Endothelial cell of umbilical vein (primary cell): ENCODE results near the gene COL21A1. TPM values are rescaled to one million over a fixed set of nuclear protein-coding genes. Genes with fewer than 3 reads are reported as not detected.

Experiments
- BruUV-seq: library from RNA; stranded (reverse); fragments of 400-500 nt; replicated peaks from 2 replicates; lab custom pipeline; 2021; lab: Mats Ljungman, UMichigan
- CTCF ChIA-PET: fragments of 300-600, 350-600 bp; sonication (Branson Sonifier 250); formaldehyde crosslinking; loops from one replicate; lab custom pipeline; 2021; ENCODE audit warnings: antibody characterized with exemption, inconsistent platforms; lab: Charles Lee
- POLR2A ChIA-PET: fragments of 300-600, 350-600 bp; sonication (Branson Sonifier 250); formaldehyde crosslinking; loops from one replicate; lab custom pipeline; 2021; ENCODE audit warnings: antibody characterized with exemption, inconsistent platforms; lab: Charles Lee
- DNase-seq: peaks from one replicate; pipeline ENCODE4 v3.0.0-alpha.2; 2011; ENCODE audit warnings: low read depth, low spot score
- FAIRE-seq: peaks from 2 replicates; lab custom pipeline; 2011; peaks lifted over from hg19 to GRCh38; lab: Jason Lieb, UNC
- H2AFZ ChIP-seq: 2 replicates; pipeline ENCODE4 v1.6.0; 2012; ENCODE audit warnings: low read depth, low read length, control low read depth, inconsistent platforms
- H3K27ac ChIP-seq: 2 replicates; pipeline ENCODE4 v1.5.1; 2011; ENCODE audit warnings: low read depth, mild to moderate bottlenecking, control low read depth, low read length, moderate library complexity; ENCODE audit not compliant: insufficient read depth
- H3K27me3 ChIP-seq, 2 experiments: 2 replicates each; pipeline versions ENCODE4 v1.6.0 to v1.6.1; 2011; ENCODE audit warnings: low read length in 2 of 2, mixed read lengths in 1 of 2; ENCODE audit not compliant: control insufficient read depth in 2 of 2, insufficient read depth in 2 of 2
- H3K36me3 ChIP-seq, 2 experiments: 2 replicates in 1 of 2; 3 replicates in 1 of 2; pipeline ENCODE4 v1.5.1; 2011; ENCODE audit warnings: low read length in 2 of 2, mild to moderate bottlenecking in 1 of 2, moderate library complexity in 1 of 2; ENCODE audit not compliant: control insufficient read depth in 2 of 2, insufficient read depth in 2 of 2; ENCODE audit errors: extremely low read depth in 1 of 2
- H3K4me1 ChIP-seq: 3 replicates; pipeline ENCODE4 v1.5.1; 2011; ENCODE audit warnings: mild to moderate bottlenecking, low read length; ENCODE audit not compliant: control insufficient read depth, insufficient read depth; ENCODE audit errors: extremely low read depth
- H3K4me2 ChIP-seq: 2 replicates; pipeline ENCODE4 v1.6.1; 2011; ENCODE audit warnings: low read length, control low read depth, mixed read lengths; ENCODE audit not compliant: insufficient read depth
- H3K4me3 ChIP-seq, 3 experiments: fragments of 200-600 bp in 1 of 3; sonication (generic), shearing (Covaris generic) in 1 of 3; replicated peaks in 1 of 3; 2 replicates each; pipeline ENCODE4 v1.5.1; 2011 to 2016; ENCODE audit warnings: control low read depth in 3 of 3, low read length in 3 of 3, mild to moderate bottlenecking in 2 of 3, inconsistent platforms in 1 of 3, low read depth in 1 of 3, moderate library complexity in 1 of 3; ENCODE audit not compliant: insufficient read depth in 1 of 3
- H3K79me2 ChIP-seq: 2 replicates; pipeline ENCODE4 v1.6.0; 2012; ENCODE audit warnings: low read length, inconsistent platforms; ENCODE audit not compliant: control insufficient read depth, insufficient read depth
- H3K9ac ChIP-seq: replicated peaks from 2 replicates; pipeline ENCODE3; 2011; ENCODE audit warnings: low read length, control low read depth; ENCODE audit not compliant: insufficient read depth; ENCODE audit errors: extremely low read depth
- H3K9me1 ChIP-seq: replicated peaks from 3 replicates; pipeline ENCODE4 v1.6.0; 2011; ENCODE audit warnings: mild to moderate bottlenecking, low read length; ENCODE audit not compliant: control insufficient read depth, insufficient read depth; ENCODE audit errors: extremely low read depth
- H3K9me3 ChIP-seq: replicated peaks from 2 replicates; pipeline ENCODE4 v1.5.1; 2012; ENCODE audit warnings: low read length, inconsistent platforms; ENCODE audit not compliant: control insufficient read depth, insufficient read depth
- H4K20me1 ChIP-seq: replicated peaks from 2 replicates; pipeline ENCODE3; 2011; ENCODE audit warnings: mild to moderate bottlenecking, low read length; ENCODE audit not compliant: control insufficient read depth, insufficient read depth; ENCODE audit errors: extremely low read depth
- CTCF ChIP-seq, 2 donors: IDR thresholded peaks; 1 replicate in 1 of 2; 2 replicates in 1 of 2; pipeline ENCODE4 v1.5.1; 2011; ENCODE audit warnings: low read length in 2 of 2, mild to moderate bottlenecking in 2 of 2, moderate library complexity in 2 of 2, control low read depth in 1 of 2, inconsistent platforms in 1 of 2, low read depth in 1 of 2; ENCODE audit not compliant: insufficient read depth in 1 of 2; ENCODE audit errors: extremely low read depth in 1 of 2
- EZH2 ChIP-seq: IDR thresholded peaks from 2 replicates; pipeline ENCODE4 v1.6.1; 2012; ENCODE audit warnings: borderline replicate concordance, low read depth, mild to moderate bottlenecking, moderate library complexity, low read length, inconsistent platforms; ENCODE audit not compliant: severe bottlenecking
- GATA2 ChIP-seq: IDR thresholded peaks from 2 replicates; pipeline ENCODE4 v1.7.0; 2011; ENCODE audit warnings: low read depth, mild to moderate bottlenecking, moderate library complexity, mixed read lengths, low read length; ENCODE audit not compliant: insufficient read length, insufficient read depth
- JUN ChIP-seq: IDR thresholded peaks from 2 replicates; pipeline ENCODE4 v1.6.1; 2011; ENCODE audit warnings: borderline replicate concordance, low read depth; ENCODE audit not compliant: insufficient read length, insufficient read depth
- MYC ChIP-seq: IDR thresholded peaks from one replicate; pipeline ENCODE4 v1.6.1; 2011; ENCODE audit warnings: mild to moderate bottlenecking, low read depth, low read length
- POLR2A ChIP-seq: IDR thresholded peaks from 2 replicates; pipeline ENCODE4 v1.6.1; 2012; ENCODE audit warnings: low read depth, mild to moderate bottlenecking, control low read depth, low read length
- POLR2AphosphoS5 ChIP-seq: IDR thresholded peaks from 2 replicates; pipeline ENCODE4 v1.6.1; 2012; ENCODE audit warnings: low read depth, mild to moderate bottlenecking, control low read depth, low read length, moderate library complexity; ENCODE audit not compliant: insufficient read depth
- dilution Hi-C: fragments of 300-500 bp; cut with MboI; formaldehyde crosslinking; loops from one replicate; pipeline ENCODE4 v1.15.0; 2019; ENCODE audit warnings: low sequenced_read_pairs; ENCODE audit not compliant: extremely low pct_ligation_motif_present
- intact Hi-C: fragments of 100-400 bp; cut with micrococcal nuclease; formaldehyde crosslinking; loops from one replicate; pipeline ENCODE4 v1.10.0; 2022
- polyA plus RNA-seq, 4 experiments: library from polyadenylated mRNA; depleted of rRNA in 3 of 4; stranded (reverse) in 3 of 4; unstranded in 1 of 4; fragments of >200 nt; gene quantifications; 2 replicates each; pipeline versions ENCODE4 v1.2.1 to v1.2.3, GENCODE V29; 2011 to 2012; ENCODE audit warnings: missing spikeins in 1 of 4
- total RNA-seq: library from RNA; stranded (reverse); gene quantifications from 2 replicates; pipeline ENCODE4 v1.2.3, GENCODE V29; 2021

Gene COL21A1
- total and polyA plus RNA-seq, 2 donors (not counting 3 experiments of a cell fraction or from before 2014, with no cell fraction given), result 0.22 to 1.4 TPM

GRCh38 chr6:56036916-56037600 is 210.3 kb downstream of the COL21A1 start:
- no peaks in the 10 kb centered on the region for H3K36me3 ChIP-seq
- dilution Hi-C loops, result no loop called here

More at GRCh38 chr6:56036916-56037600, 210.3 kb downstream of the COL21A1 start:
- no peak overlapping the region for H2AFZ ChIP-seq
- no peaks in the 10 kb centered on the region for H3K4me1 ChIP-seq
- ChIA-PET POLR2A (no interaction called here), CTCF (interaction anchor here (0.9 to 2.0 kb wide), 4 partner anchors 12 to 256 kb away, joined by 3 to 11 read pairs (median 4); no protein-coding TSS in a partner anchor)
- no peak overlapping the region for H3K9ac ChIP-seq
- H3K4me3 ChIP-seq, result no peak overlapping the region
- no peak overlapping the region for H3K4me2 ChIP-seq
- H3K79me2 ChIP-seq, result no peaks in the 10 kb centered on the region
- TF ChIP-seq EZH2 (no peak), GATA2 (no peak), POLR2A (no peak), POLR2AphosphoS5 (no peak), JUN (no peak), MYC (no peak), CTCF (IDR thresholded peaks at IDR 0.05; ENCODE audit: extremely low read depth in 1 of 2, insufficient read depth in 1 of 2, low read depth in 1 of 2, low read length in 2 of 2) (no peak)
- no peak overlapping the region for H3K27ac ChIP-seq
- H3K9me3 ChIP-seq, result no peaks in the 10 kb centered on the region
- FAIRE-seq (no peak), DNase-seq (no peak)
- no TSS peak for BruUV-seq
- no peaks in the 10 kb centered on the region for H3K9me1 ChIP-seq
- H3K27me3 ChIP-seq, result no peaks in the 10 kb centered on the region
- no peaks in the 10 kb centered on the region for H4K20me1 ChIP-seq
- intact Hi-C loops, result no loop called here
